HepG2 (cell line): Measurements from ENCODE around the gene AKNA. TPM values are rescaled to one million over a fixed set of nuclear protein-coding genes. Genes with fewer than 3 reads are reported as not detected.

Experiments used
- ATAC-seq: fragments of 200-7000 bp; cut with Tn5 transposase; 3 replicates; pipeline ENCODE4 v1.9.1; 2020; ENCODE audit warnings: mild to moderate bottlenecking, moderate library complexity
- BruUV-seq: library from RNA; stranded (reverse); fragments of 400-500 nt; replicated peaks from 2 replicates; lab custom pipeline; 2021; lab: Mats Ljungman, UMichigan
- CTCF ChIA-PET: fragments of 300-600 bp; formaldehyde crosslinking; extraction: SDS; loops from one replicate; lab custom pipeline; 2021; ENCODE audit warnings: low total read pairs, inconsistent platforms, low intra/inter-chr PET ratio; lab: Yijun Ruan, JAX
- POLR2A ChIA-PET: fragments of 350-600 bp; sonication (Branson Sonifier 250); formaldehyde crosslinking; loops from one replicate; lab custom pipeline; 2020; ENCODE audit warnings: antibody characterized with exemption, inconsistent platforms; lab: Yijun Ruan, JAX
- DNase-seq: peaks from one replicate; pipeline ENCODE4 v3.0.0-alpha.2; 2015; ENCODE audit warnings: low spot score
- FAIRE-seq: peaks from 3 replicates; lab custom pipeline; 2011; peaks lifted over from hg19 to GRCh38; lab: Jason Lieb, UNC
- H2AFZ ChIP-seq: one replicate; pipeline ENCODE4 v1.6.1; 2011; ENCODE audit warnings: low read length, inconsistent platforms
- H3K27ac ChIP-seq: fragments of 300-600 bp; 3 replicates; pipeline ENCODE4 v1.8.0; 2011; ENCODE audit warnings: mixed run types, mild to moderate bottlenecking, mixed read lengths, low read length, inconsistent platforms; ENCODE audit not compliant: insufficient read depth; ENCODE audit errors: extremely low read length
- H3K27me3 ChIP-seq, 2 experiments: fragments of 200-600 bp in 1 of 2; 2 replicates in 1 of 2; 3 replicates in 1 of 2; pipeline versions ENCODE4 v1.6.0 to v1.8.0; 2011; ENCODE audit warnings: low read length in 2 of 2, mild to moderate bottlenecking in 2 of 2, moderate library complexity in 2 of 2, inconsistent platforms in 1 of 2; ENCODE audit not compliant: insufficient read depth in 2 of 2, control insufficient read depth in 1 of 2
- H3K36me3 ChIP-seq, 2 experiments: fragments of 200-600 bp in 1 of 2; replicated peaks in 1 of 2; 2 replicates in 1 of 2; 3 replicates in 1 of 2; pipeline versions ENCODE4 v1.5.1 to v1.8.0; 2011; ENCODE audit warnings: low read length in 2 of 2, inconsistent platforms in 1 of 2; ENCODE audit not compliant: insufficient read depth in 2 of 2, control insufficient read depth in 1 of 2
- H3K4me1 ChIP-seq: 2 replicates; pipeline ENCODE4 v1.5.1; 2012; ENCODE audit warnings: low read length, inconsistent platforms; ENCODE audit not compliant: insufficient read depth
- H3K4me2 ChIP-seq: 2 replicates; pipeline ENCODE4 v1.6.0; 2011; ENCODE audit warnings: low read depth, low read length, inconsistent platforms
- H3K4me3 ChIP-seq, 3 experiments: fragments of 200-600 bp in 1 of 3; sonication (generic), shearing (Covaris generic) in 1 of 3; replicated peaks in 1 of 3; 2 replicates each; pipeline ENCODE4 v1.5.1; 2011 to 2016; ENCODE audit warnings: low read length in 3 of 3, inconsistent platforms in 2 of 3, low read depth in 2 of 3, mild to moderate bottlenecking in 2 of 3, control low read depth in 1 of 3, mixed read lengths in 1 of 3; ENCODE audit not compliant: insufficient read depth in 1 of 3
- H3K79me2 ChIP-seq: one replicate; pipeline ENCODE4 v1.6.1; 2011; ENCODE audit warnings: low read length, inconsistent platforms; ENCODE audit not compliant: insufficient read depth
- H3K9ac ChIP-seq: 2 replicates; pipeline ENCODE4 v1.6.0; 2011; ENCODE audit warnings: mild to moderate bottlenecking, low read depth, low read length, inconsistent platforms; ENCODE audit not compliant: insufficient read depth
- H3K9me3 ChIP-seq: 2 replicates; pipeline ENCODE4 v1.5.1; 2012; ENCODE audit warnings: mild to moderate bottlenecking, low read length
- H4K20me1 ChIP-seq: 2 replicates; pipeline ENCODE4 v1.6.0; 2011; ENCODE audit warnings: inconsistent platforms, mild to moderate bottlenecking, low read length, moderate library complexity; ENCODE audit not compliant: insufficient read depth
- AHDC1 ChIP-seq: sonication (generic); formaldehyde crosslinking; IDR thresholded peaks from 2 replicates; pipeline ENCODE4 v1.5.1; 2020; ENCODE audit warnings: mild to moderate bottlenecking, missing genetic modification reagents, borderline replicate concordance
- PLRG1 ChIP-seq: fragments of 450-650 bp; conservative IDR thresholded peaks from 2 replicates; pipeline ENCODE4 v1.6.1; 2016
- SRF ChIP-seq: IDR thresholded peaks from 2 replicates; pipeline ENCODE4 v1.6.1; 2011; ENCODE audit warnings: mild to moderate bottlenecking, low read depth, low read length, moderate library complexity
- ZFP91 ChIP-seq: sonication (generic); formaldehyde crosslinking; IDR thresholded peaks from 2 replicates; pipeline ENCODE4 v1.9.0; 2022; ENCODE audit warnings: missing genetic modification reagents, mild to moderate bottlenecking, borderline replicate concordance
- ZFYVE20 ChIP-seq: sonication (generic); formaldehyde crosslinking; IDR thresholded peaks from 2 replicates; pipeline ENCODE4 v1.8.0; 2023; ENCODE audit warnings: low read depth, mild to moderate bottlenecking, moderate library complexity, missing genetic modification reagents, borderline replicate concordance
- ZNF451 ChIP-seq: sonication (generic); formaldehyde crosslinking; IDR thresholded peaks from 2 replicates; pipeline ENCODE4 v1.5.0; 2020; ENCODE audit warnings: mild to moderate bottlenecking, missing genetic modification reagents
- ZSCAN29 ChIP-seq: sonication (generic); formaldehyde crosslinking; conservative IDR thresholded peaks from 2 replicates; pipeline ENCODE4 v1.4.0; 2020; ENCODE audit warnings: mild to moderate bottlenecking, missing genetic modification reagents
- WGBS: methylation state at CpG from one replicate; pipeline ENCODE4 v1.1.6; 2017; ENCODE audit warnings: low lambda C conversion rate; 5-methylcytosine and 5-hydroxymethylcytosine counted together
- in situ Hi-C: cut with HindIII; loops from 2 replicates; pipeline ENCODE4 v1.10.0; 2017; ENCODE audit warnings: low pct_unique_long_range_greater_than_20kb; ENCODE audit not compliant: extremely low pct_ligation_motif_present
- intact Hi-C: fragments of 100-400 bp; cut with micrococcal nuclease; formaldehyde crosslinking; loops from one replicate; pipeline ENCODE4 v1.10.0; 2022; ENCODE audit not compliant: unreplicated experiment
- polyA plus RNA-seq, 8 experiments: library from polyadenylated mRNA; depleted of rRNA in 3 of 8; stranded (reverse) in 7 of 8; unstranded in 1 of 8; fragments of >200 nt; fragmentation: Illumina TruSeq in 4 of 8; extraction: Trizol in 4 of 8; gene quantifications; 2 replicates each; pipeline versions ENCODE4 v1.2.1 to v1.2.3, GENCODE V29; 2011 to 2016; ENCODE audit warnings: low read depth in 4 of 8, missing spikeins in 1 of 8, mixed read lengths in 1 of 8; ENCODE audit not compliant: insufficient read depth in 1 of 8
- total RNA-seq, 5 experiments: library from RNA; depleted of rRNA; stranded (reverse); fragments of >200 nt; fragmentation: Illumina TruSeq; extraction: Trizol; gene quantifications; 2 replicates each; pipeline ENCODE4 v1.2.3, GENCODE V29; 2016; ENCODE audit warnings: low read depth in 1 of 5

AKNA gene
- total and polyA plus RNA-seq, 2 of the 13 experiments (the other 11 are each of a cell fraction or from before 2014, with no cell fraction given): 3.0 to 3.1 TPM

- TF ChIP-seq AHDC1 (CRISPR knock-in tag): no peak
- no peak for TF ChIP-seq ZFYVE20 (CRISPR knock-in tag)
- TF ChIP-seq SRF: no peak
- TF ChIP-seq ZNF451 (CRISPR knock-in tag): no peak
These were observed 40.1 kb downstream of the AKNA start (continued) for GRCh38 chr9:114347675-114348074.

GRCh38 chr9:114346146-114346545, 41.6 kb downstream of the AKNA start:
- Histone ChIP-seq H2AFZ (no peak overlapping the region), H3K4me1 (peaks cover 15% of the 10 kb centered on the region), H3K9ac (no peak overlapping the region), H3K9me3 (no peaks in the 10 kb centered on the region), H3K4me2 (no peak overlapping the region), H4K20me1 (no peaks in the 10 kb centered on the region), H3K79me2 (no peaks in the 10 kb centered on the region), H3K27me3 (no peaks in the 10 kb centered on the region), H3K36me3 (peaks cover 12 to 24% of the 10 kb centered on the region in 2 experiments; a peak in 4 of 5 replicates), H3K27ac (no peak overlapping the region), H3K4me3 (no peak overlapping the region)
- POLR2A ChIA-PET: no interaction called here
- no TSS peak for BruUV-seq
- in situ Hi-C loops (no loop called here), intact Hi-C loops (no loop called here)
- no peak for DNase-seq
- CTCF ChIA-PET: no interaction called here
- peak; percentile 21; the same call in 1 of the 3 replicates for ATAC-seq
- FAIRE-seq: no peak
- 100% methylated on average over 1 of the region's 11 CpGs for WGBS
- TF ChIP-seq ZFP91 (CRISPR knock-in tag) (peak; percentile 44; the same call in 1 of the 2 replicates), ZSCAN29 (CRISPR knock-in tag) (no peak), PLRG1 (no peak)
